H9 (cell line): ENCODE results near the gene LNP1. TPM values are rescaled to one million over a fixed set of nuclear protein-coding genes. Genes with fewer than 3 reads are reported as not detected.

Experiments used
- DNase-seq: peaks from one replicate; pipeline ENCODE4 v3.0.0-alpha.2; 2017
- H2AFZ ChIP-seq: one replicate; pipeline ENCODE4 v1.6.1; 2013; ENCODE audit warnings: mild to moderate bottlenecking, low read length, control low read depth, moderate library complexity
- H2AK5ac ChIP-seq: 2 replicates; pipeline ENCODE4 v1.6.1; 2013; ENCODE audit warnings: low read length, control low read depth, mixed read lengths; ENCODE audit not compliant: insufficient read length
- H2BK120ac ChIP-seq: one replicate; pipeline ENCODE4 v1.6.1; 2013; ENCODE audit warnings: low read depth, mild to moderate bottlenecking, low read length, control low read depth, inconsistent platforms; ENCODE audit not compliant: poor library complexity, severe bottlenecking
- H2BK12ac ChIP-seq: 2 replicates; pipeline ENCODE4 v1.6.1; 2013; ENCODE audit warnings: low read length, control low read depth, mixed read lengths, low read depth; ENCODE audit not compliant: insufficient read length
- H2BK15ac ChIP-seq: 2 replicates; pipeline ENCODE4 v1.6.1; 2013; ENCODE audit warnings: low read depth, low read length, control low read depth
- H2BK20ac ChIP-seq: one replicate; pipeline ENCODE4 v1.6.1; 2013; ENCODE audit warnings: low read depth, mild to moderate bottlenecking, low read length, control low read depth, inconsistent platforms; ENCODE audit not compliant: poor library complexity, severe bottlenecking
- H2BK5ac ChIP-seq: 2 replicates; pipeline ENCODE4 v1.6.1; 2013; ENCODE audit warnings: low read length, control low read depth, mixed read lengths; ENCODE audit not compliant: insufficient read length
- H3K14ac ChIP-seq: 2 replicates; pipeline ENCODE4 v1.6.1; 2013; ENCODE audit warnings: low read length, control low read depth; ENCODE audit not compliant: insufficient read depth
- H3K18ac ChIP-seq: 2 replicates; pipeline ENCODE4 v1.6.1; 2013; ENCODE audit warnings: low read depth, mild to moderate bottlenecking, mixed read lengths, low read length, control low read depth; ENCODE audit not compliant: insufficient read length
- H3K23ac ChIP-seq: 2 replicates; pipeline ENCODE4 v1.6.1; 2013; ENCODE audit warnings: low read length, control low read depth, mixed read lengths, low read depth; ENCODE audit not compliant: insufficient read length
- H3K23me2 ChIP-seq: 2 replicates; pipeline ENCODE4 v1.6.1; 2013; ENCODE audit warnings: low read depth, mild to moderate bottlenecking, mixed read lengths, low read length, control low read depth; ENCODE audit not compliant: insufficient read length, poor library complexity, severe bottlenecking
- H3K27ac ChIP-seq: 2 replicates; pipeline ENCODE4 v1.5.1; 2013; ENCODE audit warnings: low read length, control low read depth, mixed read lengths, low read depth; ENCODE audit not compliant: insufficient read length
- H3K27me3 ChIP-seq: 2 replicates; pipeline ENCODE4 v1.6.1; 2013; ENCODE audit warnings: low read length, control low read depth, inconsistent platforms; ENCODE audit not compliant: insufficient read depth
- H3K4ac ChIP-seq: 2 replicates; pipeline ENCODE4 v1.6.1; 2013; ENCODE audit warnings: low read depth, mild to moderate bottlenecking, control low read depth, inconsistent platforms, low read length, moderate library complexity
- H3K4me1 ChIP-seq: 2 replicates; pipeline ENCODE4 v1.6.1; 2013; ENCODE audit warnings: low read length, control low read depth, inconsistent platforms; ENCODE audit not compliant: insufficient read depth
- H3K4me2 ChIP-seq: 2 replicates; pipeline ENCODE4 v1.6.1; 2013; ENCODE audit warnings: low read length, control low read depth, mixed read lengths; ENCODE audit not compliant: insufficient read length, insufficient read depth
- H3K56ac ChIP-seq: 2 replicates; pipeline ENCODE4 v1.6.1; 2013; ENCODE audit warnings: low read depth, mild to moderate bottlenecking, mixed read lengths, low read length, control low read depth; ENCODE audit not compliant: insufficient read length
- H3K79me1 ChIP-seq: 2 replicates; pipeline ENCODE4 v1.6.1; 2013; ENCODE audit warnings: low read depth, mild to moderate bottlenecking, moderate library complexity, low read length, control low read depth, inconsistent platforms; ENCODE audit not compliant: insufficient read depth, poor library complexity, severe bottlenecking
- H3K79me2 ChIP-seq: 2 replicates; pipeline ENCODE4 v1.6.1; 2013; ENCODE audit warnings: low read length, control low read depth, inconsistent platforms; ENCODE audit not compliant: insufficient read depth
- H3K9ac ChIP-seq: 2 replicates; pipeline ENCODE4 v1.6.1; 2013; ENCODE audit warnings: low read length, control low read depth, mixed read lengths; ENCODE audit not compliant: insufficient read length; ENCODE audit errors: extremely low read depth
- H3K9me3 ChIP-seq: one replicate; pipeline ENCODE4 v1.6.1; 2013; ENCODE audit warnings: low read depth, low read length, inconsistent platforms; ENCODE audit not compliant: control insufficient read depth
- H3T11ph ChIP-seq: one replicate; pipeline ENCODE4 v1.6.1; 2013; ENCODE audit warnings: mild to moderate bottlenecking, low read length, control low read depth, inconsistent platforms
- H4K20me1 ChIP-seq: one replicate; pipeline ENCODE4 v1.6.1; 2013; ENCODE audit not compliant: control insufficient read depth, insufficient read length, insufficient read depth
- H4K5ac ChIP-seq: 2 replicates; pipeline ENCODE4 v1.6.1; 2013; ENCODE audit warnings: low read depth, mild to moderate bottlenecking, mixed read lengths, low read length, control low read depth; ENCODE audit not compliant: insufficient read length
- H4K8ac ChIP-seq: replicated peaks from 2 replicates; pipeline ENCODE4 v1.6.1; 2013; ENCODE audit warnings: low read length, control low read depth, mixed read lengths, low read depth; ENCODE audit not compliant: insufficient read length
- H4K91ac ChIP-seq: 2 replicates; pipeline ENCODE4 v1.6.1; 2013; ENCODE audit warnings: low read depth, mild to moderate bottlenecking, moderate library complexity, mixed read lengths, low read length, control low read depth; ENCODE audit not compliant: insufficient read length
- H3K27ac Mint-ChIP-seq, 3 experiments: 2 replicates in 2 of 3; 3 replicates in 1 of 3; pipeline ENCODE4 v1.8.0; 2020 to 2021; ENCODE audit warnings: mixed read lengths in 3 of 3, mild to moderate bottlenecking in 1 of 3, moderate library complexity in 1 of 3
- H3K27me3 Mint-ChIP-seq: 2 replicates; pipeline ENCODE4 v1.8.0; 2021; ENCODE audit warnings: low read depth, mild to moderate bottlenecking, moderate library complexity, mixed read lengths
- H3K36me3 Mint-ChIP-seq, 3 experiments: 2 replicates in 2 of 3; 3 replicates in 1 of 3; pipeline ENCODE4 v1.8.0; 2020 to 2021; ENCODE audit warnings: low read depth in 3 of 3, mixed read lengths in 3 of 3; ENCODE audit not compliant: insufficient read depth in 1 of 3
- H3K4me1 Mint-ChIP-seq, 2 experiments: 2 replicates each; pipeline ENCODE4 v1.8.0; 2020; ENCODE audit warnings: mixed read lengths in 2 of 2
- H3K4me3 Mint-ChIP-seq, 2 experiments: 2 replicates in 1 of 2; 3 replicates in 1 of 2; pipeline ENCODE4 v1.8.0; 2020 to 2021; ENCODE audit warnings: mild to moderate bottlenecking in 2 of 2, mixed read lengths in 2 of 2, moderate library complexity in 1 of 2
- H3K9me3 Mint-ChIP-seq, 2 experiments: 2 replicates in 1 of 2; 3 replicates in 1 of 2; pipeline ENCODE4 v1.8.0; 2020; ENCODE audit warnings: mild to moderate bottlenecking in 2 of 2, mixed read lengths in 2 of 2, moderate library complexity in 1 of 2
- WGBS: extraction: QIAGEN DNeasy Blood & Tissue Kit; methylation state at CpG from one replicate; pipeline ENCODE4 v1.1.7; 2013; ENCODE audit warnings: missing lambda C conversion rate, low lambda C conversion rate, mixed read lengths; ENCODE audit not compliant: insufficient read length; ENCODE audit errors: extremely low coverage; 5-methylcytosine and 5-hydroxymethylcytosine counted together
- total RNA-seq: library from RNA; stranded (reverse); gene quantifications from 2 replicates; pipeline ENCODE4 v1.2.1, GENCODE V29; 2021
- TF ChIP-seq, protein P1 (sequence below): fragments of 200-600 bp; sonication (generic); conservative IDR thresholded peaks from 3 replicates; pipeline ENCODE4 v1.8.0; 2021; ENCODE audit warnings: antibody characterized with exemption, mild to moderate bottlenecking

LNP1 gene
- total RNA-seq, 1 experiment from 2014 or later = 4.1 TPM

DNA sequence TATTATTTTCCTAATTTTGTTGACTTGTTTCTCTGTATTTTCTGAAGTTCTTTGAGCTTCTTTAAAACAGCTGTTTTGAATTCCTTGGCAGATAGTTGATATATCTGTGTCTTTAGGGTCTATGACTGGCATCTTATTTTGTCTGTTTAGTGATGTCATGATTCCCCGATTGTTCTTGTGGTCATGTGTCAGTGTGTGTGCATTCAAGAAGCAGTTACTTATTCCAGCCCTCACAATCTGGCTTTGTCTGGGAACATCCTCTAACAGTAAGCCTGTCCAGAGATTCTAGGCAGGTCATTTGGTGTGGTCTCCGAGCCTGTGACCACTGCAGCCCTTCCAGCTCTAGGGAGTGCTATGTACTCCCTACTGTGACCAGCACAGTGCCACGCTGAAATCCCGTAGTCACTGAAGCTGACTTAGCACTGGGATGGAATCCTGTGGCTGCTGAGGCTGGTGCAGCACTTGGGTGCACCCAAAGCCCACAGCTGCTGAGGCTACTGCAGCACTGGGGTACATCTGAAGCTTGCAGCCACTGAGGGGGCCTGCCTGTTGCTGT is 6.7 kb downstream of the LNP1 start:
- Histone ChIP-seq H4K5ac (no peak overlapping the region), H3K23me2 (no peaks in the 10 kb centered on the region), H2BK12ac (no peak overlapping the region), H2AFZ (no peak overlapping the region), H3K27ac (no peak overlapping the region), H3K79me2 (peaks cover 2% of the 10 kb centered on the region; the same call in 1 of the 2 replicates), H3K9ac (no peak overlapping the region), H2BK120ac (no peak overlapping the region), H3K4ac (no peak overlapping the region), H3K9me3 (no peaks in the 10 kb centered on the region), H2BK15ac (no peak overlapping the region), H3K4me2 (no peak overlapping the region), H3K18ac (no peak overlapping the region), H2BK5ac (no peak overlapping the region), H3T11ph (no peak overlapping the region), H4K20me1 (no peaks in the 10 kb centered on the region), H3K79me1 (peaks cover 2% of the 10 kb centered on the region), H2BK20ac (no peak overlapping the region), H4K91ac (no peak overlapping the region), H3K23ac (no peak overlapping the region), H2AK5ac (no peak overlapping the region), H3K14ac (no peak overlapping the region), H3K4me1 (no peaks in the 10 kb centered on the region), H3K56ac (no peak overlapping the region), H4K8ac (no peak overlapping the region), H3K27me3 (no peaks in the 10 kb centered on the region)
- Mint-ChIP-seq H3K4me3 (no peak overlapping the region), H3K27me3 (no peaks in the 10 kb centered on the region), H3K4me1 (peaks cover 22 to 28% of the 10 kb centered on the region in 2 experiments), H3K36me3 (peaks cover 16 to 54% (median 31%) of the 10 kb centered on the region in 3 experiments), H3K9me3 (peaks cover 2 to 6% of the 10 kb centered on the region in 2 experiments; a peak in 2 of 5 replicates), H3K27ac (peak overlapping the region in 1 of 3 experiments; percentile 41; a peak in 1 of 7 replicates)
- DNase-seq = no peak
- TF ChIP-seq, protein P1, sequence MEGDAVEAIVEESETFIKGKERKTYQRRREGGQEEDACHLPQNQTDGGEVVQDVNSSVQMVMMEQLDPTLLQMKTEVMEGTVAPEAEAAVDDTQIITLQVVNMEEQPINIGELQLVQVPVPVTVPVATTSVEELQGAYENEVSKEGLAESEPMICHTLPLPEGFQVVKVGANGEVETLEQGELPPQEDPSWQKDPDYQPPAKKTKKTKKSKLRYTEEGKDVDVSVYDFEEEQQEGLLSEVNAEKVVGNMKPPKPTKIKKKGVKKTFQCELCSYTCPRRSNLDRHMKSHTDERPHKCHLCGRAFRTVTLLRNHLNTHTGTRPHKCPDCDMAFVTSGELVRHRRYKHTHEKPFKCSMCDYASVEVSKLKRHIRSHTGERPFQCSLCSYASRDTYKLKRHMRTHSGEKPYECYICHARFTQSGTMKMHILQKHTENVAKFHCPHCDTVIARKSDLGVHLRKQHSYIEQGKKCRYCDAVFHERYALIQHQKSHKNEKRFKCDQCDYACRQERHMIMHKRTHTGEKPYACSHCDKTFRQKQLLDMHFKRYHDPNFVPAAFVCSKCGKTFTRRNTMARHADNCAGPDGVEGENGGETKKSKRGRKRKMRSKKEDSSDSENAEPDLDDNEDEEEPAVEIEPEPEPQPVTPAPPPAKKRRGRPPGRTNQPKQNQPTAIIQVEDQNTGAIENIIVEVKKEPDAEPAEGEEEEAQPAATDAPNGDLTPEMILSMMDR = no peak
- WGBS = no CpG with 5 or more reads among the region's 4 CpGs
